Measurements from ENCODE around the gene AP5M1. TPM values are rescaled to one million over a fixed set of nuclear protein-coding genes. Genes with fewer than 3 reads are reported as not detected.

Gene AP5M1
- total RNA-seq, 1 donor from 2014 or later: 36.3 TPM

DNA sequence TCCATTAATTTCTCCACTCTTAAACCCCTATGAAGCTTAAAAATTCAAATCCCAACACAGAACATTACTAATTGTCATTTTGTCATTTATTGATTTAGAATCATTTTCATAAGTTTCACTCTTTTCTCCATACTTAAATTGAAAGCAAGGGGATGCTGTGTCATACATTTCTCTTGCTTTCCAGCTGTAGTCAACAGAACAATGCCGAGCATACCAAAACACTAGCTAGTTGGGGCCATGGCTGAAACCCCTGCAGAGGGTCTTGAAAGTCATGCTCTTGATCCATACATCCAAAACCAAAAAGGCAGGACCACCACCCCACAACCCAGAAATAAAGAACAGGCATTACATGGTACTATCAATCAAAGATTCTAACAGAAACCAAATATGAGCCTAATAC is 9.1 kb upstream of the AP5M1 start:
- H3K27ac Mint-ChIP-seq: no peak overlapping the region
- H3K4me3 Mint-ChIP-seq: no peak overlapping the region

DNA sequence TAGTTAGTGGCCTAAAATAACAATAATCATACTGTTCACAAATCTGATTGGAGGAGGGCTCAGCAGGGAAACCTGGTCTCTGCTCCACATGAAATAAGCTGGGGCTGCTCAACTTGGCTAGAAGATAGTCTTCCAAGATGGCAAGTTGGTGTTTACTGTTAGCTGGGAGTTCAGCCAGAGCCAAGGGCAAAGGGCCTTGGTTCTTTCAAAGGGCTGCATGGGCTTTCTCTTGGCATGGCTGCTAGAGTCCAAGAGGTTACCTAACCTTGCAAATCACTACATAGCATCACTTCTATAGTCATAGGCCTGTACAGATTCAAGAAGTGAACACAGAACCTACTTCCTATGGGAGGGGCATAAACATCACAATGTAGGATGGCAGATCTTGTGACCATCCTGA is 7.2 kb upstream of the AP5M1 start:
- Mint-ChIP-seq H3K4me3 (no peak overlapping the region), H3K27ac (no peak overlapping the region), H3K36me3 (peaks cover 6% of the 10 kb centered on the region), H3K4me1 (peaks cover 6% of the 10 kb centered on the region), H3K27me3 (ENCODE audit: low read depth) (no peaks in the 10 kb centered on the region), H3K9me3 (no peaks in the 10 kb centered on the region)
- no peak for DNase-seq (ENCODE audit: low spot score in 2 of 2, unreplicated experiment in 2 of 2)
- TF ChIP-seq CTCF (IDR thresholded peaks at IDR 0.05; ENCODE audit: unreplicated experiment): no peak

More for the DNA sequence above, 9.1 kb upstream of the AP5M1 start:
- no peaks in the 10 kb centered on the region for H3K9me3 Mint-ChIP-seq
- H3K4me1 Mint-ChIP-seq: no peaks in the 10 kb centered on the region
- H3K27me3 Mint-ChIP-seq (ENCODE audit: low read depth): no peaks in the 10 kb centered on the region
- no peak for DNase-seq (ENCODE audit: low spot score in 2 of 2, unreplicated experiment in 2 of 2)
- H3K36me3 Mint-ChIP-seq: peaks cover 12% of the 10 kb centered on the region
- TF ChIP-seq CTCF (IDR thresholded peaks at IDR 0.05; ENCODE audit: unreplicated experiment): no peak

- Mint-ChIP-seq H3K27me3 (ENCODE audit: low read depth) (no peaks in the 10 kb centered on the region), H3K36me3 (peaks cover 6% of the 10 kb centered on the region), H3K4me1 (peaks cover 9% of the 10 kb centered on the region), H3K9me3 (no peaks in the 10 kb centered on the region), H3K27ac (no peak overlapping the region), H3K4me3 (no peak overlapping the region)
- DNase-seq (ENCODE audit: low spot score in 2 of 2, unreplicated experiment in 2 of 2): no peak
- no peak for TF ChIP-seq CTCF (IDR thresholded peaks at IDR 0.05; ENCODE audit: unreplicated experiment)
Measured at GRCh38 chr14:57262117-57262516, 6.7 kb upstream of the AP5M1 start.

- no peak overlapping the region for H3K4me3 Mint-ChIP-seq
- DNase-seq (ENCODE audit: low spot score in 2 of 2, unreplicated experiment in 2 of 2): no peak
- H3K27ac Mint-ChIP-seq: peak overlapping the region; percentile 31
- no peaks in the 10 kb centered on the region for H3K36me3 Mint-ChIP-seq
- TF ChIP-seq CTCF (IDR thresholded peaks at IDR 0.05; ENCODE audit: unreplicated experiment): no peak
- H3K27me3 Mint-ChIP-seq (ENCODE audit: low read depth): no peaks in the 10 kb centered on the region
- peaks cover 26% of the 10 kb centered on the region for H3K4me1 Mint-ChIP-seq
- H3K9me3 Mint-ChIP-seq: no peaks in the 10 kb centered on the region
Measured at GRCh38 chr14:57266065-57266464, 2.7 kb upstream of the AP5M1 start.

GRCh38 chr14:57273236-57273635 is 4.5 kb downstream of the AP5M1 start:
- H3K4me1 Mint-ChIP-seq: peaks cover 19% of the 10 kb centered on the region
- H3K9me3 Mint-ChIP-seq: no peaks in the 10 kb centered on the region
- no peaks in the 10 kb centered on the region for H3K27me3 Mint-ChIP-seq (ENCODE audit: low read depth)
- H3K36me3 Mint-ChIP-seq: peaks cover 11% of the 10 kb centered on the region
- no peak for DNase-seq (ENCODE audit: low spot score in 2 of 2, unreplicated experiment in 2 of 2)
- no peak overlapping the region for H3K4me3 Mint-ChIP-seq
- H3K27ac Mint-ChIP-seq: no peak overlapping the region
- no peak for TF ChIP-seq CTCF (IDR thresholded peaks at IDR 0.05; ENCODE audit: unreplicated experiment)

GRCh38 chr14:57274551-57274950 is 5.8 kb downstream of the AP5M1 start:
- no peak for DNase-seq (ENCODE audit: low spot score in 2 of 2, unreplicated experiment in 2 of 2)
- Mint-ChIP-seq H3K27ac (no peak overlapping the region), H3K4me1 (peaks cover 19% of the 10 kb centered on the region), H3K27me3 (ENCODE audit: low read depth) (no peaks in the 10 kb centered on the region), H3K4me3 (no peak overlapping the region), H3K9me3 (no peaks in the 10 kb centered on the region), H3K36me3 (peaks cover 14% of the 10 kb centered on the region)
- TF ChIP-seq CTCF (IDR thresholded peaks at IDR 0.05; ENCODE audit: unreplicated experiment): no peak
